H1 (cell line): ENCODE results near the gene FAU. TPM values are rescaled to one million over a fixed set of nuclear protein-coding genes. Genes with fewer than 3 reads are reported as not detected.

Source experiments
- ASH2L ChIP-seq: fragments of 200-600, 300-600 bp; sonication (generic); IDR thresholded peaks from one replicate; pipeline ENCODE4 v1.7.1; 2017; ENCODE audit warnings: low read length
- CTBP2 ChIP-seq: IDR thresholded peaks from 2 replicates; pipeline ENCODE4 v1.7.0; 2011; ENCODE audit warnings: borderline replicate concordance, mild to moderate bottlenecking, moderate library complexity, mixed read lengths, low read length; ENCODE audit not compliant: insufficient read depth, insufficient read length
- CTCF ChIP-seq, 3 experiments: IDR thresholded peaks; 1 replicate in 2 of 3; 2 replicates in 1 of 3; pipeline versions ENCODE4 v1.5.1 to v1.6.1; 2011; ENCODE audit warnings: low read length in 3 of 3, mild to moderate bottlenecking in 3 of 3, inconsistent platforms in 2 of 3, low read depth in 1 of 3, moderate library complexity in 1 of 3; ENCODE audit not compliant: insufficient read depth in 1 of 3; ENCODE audit errors: control extremely low read depth in 1 of 3
- E2F6 ChIP-seq: IDR thresholded peaks from 2 replicates; pipeline ENCODE4 v1.6.1; 2012; ENCODE audit warnings: inconsistent platforms
- EP300 ChIP-seq, 2 experiments: IDR thresholded peaks; 1 replicate in 1 of 2; 2 replicates in 1 of 2; pipeline ENCODE4 v1.6.1; 2011 to 2012; ENCODE audit warnings: low read depth in 2 of 2, low read length in 2 of 2, mild to moderate bottlenecking in 2 of 2, borderline replicate concordance in 1 of 2, inconsistent platforms in 1 of 2, moderate library complexity in 1 of 2
- GABPA ChIP-seq: IDR thresholded peaks from 2 replicates; pipeline ENCODE4 v1.6.1; 2011; ENCODE audit warnings: mild to moderate bottlenecking, low read length, moderate library complexity, borderline replicate concordance; ENCODE audit not compliant: insufficient read depth
- GTF2F1 ChIP-seq: IDR thresholded peaks from 2 replicates; pipeline ENCODE4 v1.6.1; 2012; ENCODE audit warnings: low read depth, low read length, improper control_type of control experiment, borderline replicate concordance
- HDAC6 ChIP-seq: IDR thresholded peaks from one replicate; pipeline ENCODE4 v1.7.1; 2012; ENCODE audit warnings: low read depth, mild to moderate bottlenecking, inconsistent platforms, low read length, moderate library complexity
- JUN ChIP-seq: IDR thresholded peaks from 2 replicates; pipeline ENCODE4 v1.6.1; 2011; ENCODE audit warnings: low read depth, mild to moderate bottlenecking, improper control_type of control experiment, low read length
- JUND ChIP-seq: IDR thresholded peaks from 2 replicates; pipeline ENCODE4 v1.6.1; 2011; ENCODE audit warnings: mild to moderate bottlenecking, improper control_type of control experiment, low read length
- KDM1A ChIP-seq: fragments of 200-600, 300-600 bp; sonication (generic); IDR thresholded peaks from 2 replicates; pipeline ENCODE4 v1.7.1; 2016; ENCODE audit warnings: mild to moderate bottlenecking, low read length, borderline replicate concordance
- KDM4A ChIP-seq: IDR thresholded peaks from one replicate; pipeline ENCODE4 v1.7.1; 2012; ENCODE audit warnings: low read depth, mild to moderate bottlenecking, moderate library complexity, low read length, inconsistent platforms; ENCODE audit not compliant: severe bottlenecking
- POLR2A ChIP-seq, 2 experiments: IDR thresholded peaks; 1 replicate in 1 of 2; 2 replicates in 1 of 2; pipeline ENCODE4 v1.6.1; 2011; ENCODE audit warnings: low read depth in 2 of 2, low read length in 2 of 2, mild to moderate bottlenecking in 2 of 2; ENCODE audit errors: control extremely low read depth in 1 of 2
- POLR2AphosphoS5 ChIP-seq: IDR thresholded peaks from 2 replicates; pipeline ENCODE4 v1.6.1; 2011; ENCODE audit warnings: low read depth, low read length
- POU5F1 ChIP-seq: IDR thresholded peaks from 2 replicates; pipeline ENCODE4 v1.6.1; 2011; ENCODE audit warnings: low read depth, mild to moderate bottlenecking, low read length, moderate library complexity
- RAD21 ChIP-seq, 2 experiments: IDR thresholded peaks in 1 of 2; conservative IDR thresholded peaks in 1 of 2; 2 replicates each; pipeline ENCODE4 v1.6.1; 2011; ENCODE audit warnings: low read depth in 2 of 2, low read length in 2 of 2, improper control_type of control experiment in 1 of 2, inconsistent platforms in 1 of 2, mild to moderate bottlenecking in 1 of 2, moderate library complexity in 1 of 2
- SAP30 ChIP-seq: fragments of 300-600 bp; sonication (generic); IDR thresholded peaks from 2 replicates; pipeline ENCODE4 v1.7.1; 2012; ENCODE audit warnings: low read length, moderate library complexity, mild to moderate bottlenecking, inconsistent platforms; ENCODE audit not compliant: insufficient read depth, insufficient replicate concordance
- SIRT6 ChIP-seq: IDR thresholded peaks from one replicate; pipeline ENCODE4 v1.7.1; 2012; ENCODE audit warnings: low read length, inconsistent platforms
- SP2 ChIP-seq: IDR thresholded peaks from 2 replicates; pipeline ENCODE4 v1.6.1; 2012; ENCODE audit warnings: mild to moderate bottlenecking, low read length, inconsistent platforms
- SUZ12 ChIP-seq: fragments of 200-600 bp; sonication (generic); IDR thresholded peaks from 2 replicates; pipeline ENCODE4 v1.6.1; 2012; ENCODE audit warnings: mild to moderate bottlenecking, inconsistent platforms, low read length, moderate library complexity, mixed read lengths
- YY1 ChIP-seq: IDR thresholded peaks from 2 replicates; pipeline ENCODE4 v1.6.1; 2011; ENCODE audit warnings: low read depth, mild to moderate bottlenecking, low read length
- ZNF274 ChIP-seq: IDR thresholded peaks from 2 replicates; pipeline ENCODE4 v1.7.0; 2012; ENCODE audit warnings: low read length, borderline replicate concordance; ENCODE audit errors: extremely low read depth
- polyA plus RNA-seq, 7 experiments: library from polyadenylated mRNA; depleted of rRNA in 3 of 7; stranded (reverse) in 5 of 7; unstranded in 2 of 7; fragments of >200 nt in 5 of 7; fragments of 200-250 nt in 2 of 7; gene quantifications; 1 replicate in 5 of 7; 2 replicates in 1 of 7; 4 replicates in 1 of 7; pipeline versions ENCODE4 v1.2.1 to v1.2.3, GENCODE V29; 2011 to 2013; ENCODE audit warnings: missing spikeins in 2 of 7, mixed read lengths in 2 of 7
- total RNA-seq: library from RNA; stranded (reverse); fragmentation: NEBNext Ultra II Directional; extraction: Animal tissue kit (Norgen Biotek cat#: 25700); gene quantifications from 2 replicates; pipeline ENCODE4 v1.2.1, GENCODE V29; 2021

Gene FAU
- total and polyA plus RNA-seq, 2 of the 8 experiments (the other 6 are each of a cell fraction or from before 2014, with no cell fraction given) = 826 to 896 TPM

- TF ChIP-seq KDM4A (no peak), ZNF274 (no peak), HDAC6 (no peak), EP300 (IDR thresholded peaks at IDR 0.05; ENCODE audit: borderline replicate concordance in 1 of 2, low read depth in 2 of 2, low read length in 2 of 2) (no peak), JUN (no peak), SIRT6 (no peak), POLR2A (IDR thresholded peaks at IDR 0.05; ENCODE audit: control extremely low read depth in 1 of 2, low read depth in 2 of 2, low read length in 2 of 2) (peak in 1 of 2 experiments; percentile 35; a peak in 1 of 3 replicates), POLR2AphosphoS5 (0 out of 2 replicates have a peak, but pooled peaks have one; percentile 20), RAD21 (IDR thresholded peaks at IDR 0.05 in 1 of 2, conservative IDR thresholded peaks at IDR 0.05 in 1 of 2; ENCODE audit: low read depth in 2 of 2, low read length in 2 of 2) (peak; percentile 54 to 66), YY1 (0 out of 2 replicates have a peak, but pooled peaks have one; percentile 29), E2F6 (no peak), SUZ12 (no peak), GABPA (peak; percentile 15; the same call in 1 of the 2 replicates), ASH2L (no peak), GTF2F1 (no peak), KDM1A (no peak), SAP30 (no peak), CTCF (IDR thresholded peaks at IDR 0.05; ENCODE audit: control extremely low read depth in 1 of 3, insufficient read depth in 1 of 3, low read depth in 1 of 3, low read length in 3 of 3) (peak in 2 of 3 experiments; percentile 84 to 98; a peak in 3 of 4 replicates), CTBP2 (no peak), SP2 (no peak), POU5F1 (no peak), JUND (no peak)
Measured at GRCh38 chr11:65110354-65110861, 11.5 kb downstream of the FAU start (continued).
